CMK (cell line): Measurements from ENCODE around the gene DISC1.
"Not testable (repeated sequence)": the region's sequence is repeated elsewhere in the genome, so short reads cannot be mapped to it uniquely, and the experiment has no call there.

Experiments
- DNase-seq: peaks from one replicate; pipeline ENCODE4 v3.0.0-alpha.2; 2010; ENCODE audit warnings: low read depth

DISC1 gene

GRCh38 chr1:231893400-231894102 lies 267.0 kb downstream of the DISC1 start:
- DNase-seq: no peak

GRCh38 chr1:231896806-231897205 lies 270.2 kb downstream of the DISC1 start:
- no peak for DNase-seq

GRCh38 chr1:231899046-231899445 lies 272.5 kb downstream of the DISC1 start:
- DNase-seq: no peak

GRCh38 chr1:231899713-231900435 lies 273.3 kb downstream of the DISC1 start:
- DNase-seq: no peak

- DNase-seq: no peak
Observed at GRCh38 chr1:231903586-231904081, 277.0 kb downstream of the DISC1 start.

GRCh38 chr1:231907310-231907709 lies 280.7 kb downstream of the DISC1 start:
- DNase-seq: not testable (repeated sequence)

- no peak for DNase-seq
Observed at GRCh38 chr1:231913493-231913892, 286.9 kb downstream of the DISC1 start.

GRCh38 chr1:231918239-231919015 lies 291.8 kb downstream of the DISC1 start:
- no peak for DNase-seq

GRCh38 chr1:231919239-231919885 lies 292.8 kb downstream of the DISC1 start:
- no peak for DNase-seq

GRCh38 chr1:231919886-231920285 lies 293.3 kb downstream of the DISC1 start:
- DNase-seq: no peak

- DNase-seq: no peak
Observed at GRCh38 chr1:231921646-231922345, 295.2 kb downstream of the DISC1 start.

GRCh38 chr1:231923491-231924041 lies 297.0 kb downstream of the DISC1 start:
- no peak for DNase-seq

- no peak for DNase-seq
Observed at GRCh38 chr1:231924180-231924579, 297.6 kb downstream of the DISC1 start.

- DNase-seq: no peak
Observed at GRCh38 chr1:231925864-231926263, 299.3 kb downstream of the DISC1 start.

- DNase-seq: no peak
Observed at GRCh38 chr1:231926340-231926739, 299.8 kb downstream of the DISC1 start.

GRCh38 chr1:231926933-231927332 lies 300.3 kb downstream of the DISC1 start:
- DNase-seq: no peak

GRCh38 chr1:231927431-231927830 lies 300.8 kb downstream of the DISC1 start:
- no peak for DNase-seq

GRCh38 chr1:231929311-231929710 lies 302.7 kb downstream of the DISC1 start:
- no peak for DNase-seq

- DNase-seq: no peak
Observed at GRCh38 chr1:231930257-231930947, 303.8 kb downstream of the DISC1 start.

- DNase-seq: no peak
Observed at GRCh38 chr1:231931146-231931545, 304.6 kb downstream of the DISC1 start.
